C4-2B (cell line): ENCODE data around the gene BCL2L12.

Experiments used
- CTCF ChIP-seq: fragments of 450-650 bp; conservative IDR thresholded peaks from 2 replicates; pipeline ENCODE4 v1.5.1; 2017; ENCODE audit warnings: mild to moderate bottlenecking
- ZFX ChIP-seq: fragments of 450-650 bp; IDR thresholded peaks from 2 replicates; pipeline ENCODE4 v1.6.1; 2017

GRCh38 chr19:49664171-49665035 is 1.3 kb upstream of the BCL2L12 start:
- TF ChIP-seq CTCF, result no peak
- TF ChIP-seq ZFX, result no peak
